Activated CD4-positive, alpha-beta T cell treated with anti-CD3 and anti-CD28 coated beads, Interleukin-2, amount 50 U/mL, for 4 hours (primary cell): Measurements from ENCODE around the gene NDUFA7.
"Not testable (repeated sequence)": the region's sequence is repeated elsewhere in the genome, so short reads cannot be mapped to it uniquely, and the experiment has no call there.

ENCODE experiments used
- DNase-seq, 2 experiments: peaks; one replicate each; pipeline ENCODE4 v3.0.0-alpha.2; 2020

The NDUFA7 gene

DNA sequence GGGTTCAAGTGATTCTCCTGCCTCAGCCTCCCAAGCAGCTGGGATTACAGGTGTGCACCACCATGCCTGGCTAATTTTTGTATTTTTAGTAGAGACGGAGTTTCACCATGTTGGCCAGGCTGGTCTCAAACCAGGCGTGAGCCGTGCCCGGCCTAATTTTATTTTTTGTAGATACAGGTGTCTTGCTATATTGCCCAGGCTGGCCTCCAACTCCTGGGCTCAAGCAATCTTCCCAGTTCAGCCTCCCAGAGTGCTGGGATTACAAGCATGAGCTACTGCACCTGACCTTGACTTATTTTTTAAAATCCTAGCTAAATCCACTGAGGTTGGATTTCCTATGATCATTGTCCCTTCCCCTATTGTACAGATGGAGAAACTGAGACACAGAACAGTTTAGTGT, 20.3 kb upstream of the NDUFA7 start:
- DNase-seq, result not testable (repeated sequence)

DNA sequence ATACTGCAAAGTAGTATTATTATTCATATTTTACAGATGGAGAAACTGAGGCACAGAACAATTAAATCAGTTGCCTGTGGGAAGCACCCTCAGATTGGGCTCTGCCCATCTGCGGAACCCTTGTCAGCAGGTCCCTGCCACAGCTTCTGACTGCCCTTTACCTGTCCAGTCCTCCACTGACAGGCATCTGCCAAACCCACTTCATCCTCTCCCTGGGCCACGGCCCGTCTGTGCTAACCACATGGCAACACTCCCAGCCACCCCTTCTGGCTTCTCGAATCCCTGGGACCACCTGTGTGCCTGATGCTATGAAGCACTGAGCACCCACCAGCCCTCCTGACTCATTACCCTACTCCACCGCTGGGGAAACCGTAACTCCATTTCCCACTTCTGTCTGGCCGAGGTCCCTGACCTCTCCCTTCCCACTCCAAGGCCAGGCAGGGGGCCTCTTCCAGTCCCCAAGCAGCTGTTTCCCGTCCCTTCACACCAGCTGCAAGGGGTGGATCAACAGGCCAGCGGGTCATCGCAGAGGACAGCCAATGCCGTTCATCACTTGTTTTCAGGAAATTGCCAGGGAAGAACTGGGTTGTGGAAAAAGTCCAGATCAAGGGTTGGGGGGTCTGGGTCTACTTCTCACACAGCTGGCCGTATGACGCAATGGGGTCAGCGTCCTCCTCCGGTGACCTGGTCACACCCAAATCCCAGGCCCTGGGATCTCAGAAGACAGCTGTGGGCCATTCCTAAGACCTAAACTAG, 19.3 kb upstream of the NDUFA7 start:
- DNase-seq, result no peak

DNA sequence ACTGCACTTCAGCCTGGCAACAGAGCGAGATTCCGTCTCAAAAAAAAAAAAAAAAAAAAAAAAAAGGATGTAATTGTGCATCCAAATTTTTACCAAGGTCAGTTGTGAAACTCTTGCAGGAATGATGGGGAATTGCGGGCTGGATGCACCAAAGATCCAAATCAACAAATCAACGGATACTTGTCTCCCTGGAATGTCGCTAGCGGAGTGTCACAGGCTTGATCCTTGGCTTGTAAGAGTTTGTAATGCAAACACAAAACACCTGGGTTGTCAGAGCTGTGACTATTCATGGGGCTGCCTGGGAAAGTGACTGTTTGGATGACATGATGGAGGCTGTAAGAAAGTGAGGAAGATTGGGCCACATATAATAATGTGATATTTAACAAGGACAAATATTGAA, 17.7 kb upstream of the NDUFA7 start:
- no peak for DNase-seq

DNA sequence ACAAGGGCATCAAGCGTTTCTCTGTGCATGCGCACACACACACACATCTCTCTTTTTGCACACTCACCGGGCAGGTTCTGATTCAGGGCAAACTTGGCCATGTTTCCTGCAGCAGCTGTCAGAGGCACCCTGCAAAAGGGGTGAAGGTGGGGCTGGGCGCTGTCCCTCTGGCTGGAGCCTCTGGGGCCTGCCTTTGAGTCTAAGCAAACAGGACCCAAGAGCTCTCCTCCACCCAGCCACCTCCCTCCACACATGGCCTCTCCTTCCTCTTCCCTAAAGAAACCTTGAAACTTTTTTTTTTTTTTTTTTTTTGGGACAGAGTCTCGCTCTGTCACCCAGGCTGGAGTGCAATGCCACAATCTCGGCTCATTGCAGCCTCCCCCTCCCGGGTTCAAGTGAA, 16.6 kb upstream of the NDUFA7 start:
- DNase-seq, result no peak

DNA sequence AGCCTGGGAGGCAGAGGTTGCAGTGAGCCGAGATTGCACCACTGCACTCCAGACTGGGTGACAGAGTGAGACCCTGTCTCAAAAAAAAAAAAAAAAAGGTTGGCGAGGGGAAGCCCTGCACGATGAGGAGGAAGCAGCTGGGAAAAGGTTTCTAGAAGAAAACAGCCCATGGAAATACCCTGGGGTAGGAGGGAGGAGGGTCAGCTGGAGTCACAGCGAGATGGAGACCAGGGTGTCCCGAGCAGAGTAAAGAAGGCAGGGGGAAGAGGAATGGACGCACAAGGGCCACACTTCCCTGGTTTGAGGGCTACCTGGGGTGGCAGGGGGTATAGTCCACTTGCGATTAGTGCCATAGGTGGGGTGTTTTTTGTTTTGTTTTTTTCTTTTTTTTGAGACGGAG, 15.5 kb upstream of the NDUFA7 start:
- DNase-seq, result no peak

DNA sequence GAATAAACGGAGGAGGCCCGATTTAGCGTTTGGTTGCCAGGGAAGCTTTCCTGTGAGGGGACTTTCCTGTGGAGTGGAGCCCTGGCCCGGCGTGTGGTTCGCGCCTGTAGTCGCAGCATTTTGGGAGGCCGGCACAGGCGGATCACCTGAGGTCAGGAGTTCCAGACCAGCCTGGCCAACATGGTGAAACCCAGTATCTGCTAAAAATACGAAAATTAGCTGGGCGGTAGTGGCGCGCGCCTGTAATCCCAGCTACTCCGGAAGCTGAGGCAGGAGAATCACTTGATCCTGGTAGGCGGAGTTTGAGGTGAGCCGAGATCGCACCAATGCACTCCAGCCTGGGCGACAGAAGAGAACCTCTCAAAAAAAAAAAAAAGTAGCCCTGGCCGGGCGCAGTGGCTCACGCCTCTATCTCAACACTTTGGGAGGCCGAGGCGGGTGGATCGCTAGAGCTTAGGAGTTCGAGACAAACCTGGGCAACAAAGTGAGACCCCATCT, 14.9 kb upstream of the NDUFA7 start:
- DNase-seq, result no peak

DNA sequence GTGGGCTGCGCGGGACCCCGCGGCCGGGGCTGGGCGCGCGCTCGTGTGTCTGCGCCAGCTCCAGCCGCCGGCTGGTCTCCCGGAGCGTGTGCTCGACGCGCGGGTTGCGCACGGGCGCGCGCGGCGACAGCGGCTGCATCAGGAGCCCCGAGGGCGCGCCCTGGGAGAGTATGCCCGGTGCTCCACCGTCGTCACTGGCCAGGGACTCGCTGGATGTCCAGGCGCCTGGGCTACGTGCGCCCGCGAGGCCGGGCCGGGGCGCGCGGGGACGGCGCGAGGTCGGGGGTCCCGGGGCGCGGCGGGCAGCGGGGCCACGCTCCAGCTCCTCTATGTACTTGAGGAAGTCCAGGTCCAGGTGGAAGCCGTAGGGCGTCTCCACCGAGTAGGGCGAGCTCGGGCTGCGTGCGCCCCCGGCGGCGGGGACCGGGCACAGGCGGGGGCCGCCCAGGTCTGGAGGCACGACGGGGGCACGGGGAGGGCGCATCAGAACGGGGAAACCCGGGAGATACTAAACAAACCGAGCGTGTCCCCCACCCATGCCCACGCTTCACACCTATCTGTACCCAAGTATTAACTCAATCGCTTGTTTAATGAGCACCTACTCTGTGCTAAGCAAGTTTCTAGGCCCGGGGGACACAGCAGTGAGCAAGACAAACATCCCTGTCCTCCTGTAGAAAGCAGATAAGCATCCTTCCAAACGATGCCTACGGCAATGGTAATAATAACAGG, 14.3 kb upstream of the NDUFA7 start:
- DNase-seq, result no peak

DNA sequence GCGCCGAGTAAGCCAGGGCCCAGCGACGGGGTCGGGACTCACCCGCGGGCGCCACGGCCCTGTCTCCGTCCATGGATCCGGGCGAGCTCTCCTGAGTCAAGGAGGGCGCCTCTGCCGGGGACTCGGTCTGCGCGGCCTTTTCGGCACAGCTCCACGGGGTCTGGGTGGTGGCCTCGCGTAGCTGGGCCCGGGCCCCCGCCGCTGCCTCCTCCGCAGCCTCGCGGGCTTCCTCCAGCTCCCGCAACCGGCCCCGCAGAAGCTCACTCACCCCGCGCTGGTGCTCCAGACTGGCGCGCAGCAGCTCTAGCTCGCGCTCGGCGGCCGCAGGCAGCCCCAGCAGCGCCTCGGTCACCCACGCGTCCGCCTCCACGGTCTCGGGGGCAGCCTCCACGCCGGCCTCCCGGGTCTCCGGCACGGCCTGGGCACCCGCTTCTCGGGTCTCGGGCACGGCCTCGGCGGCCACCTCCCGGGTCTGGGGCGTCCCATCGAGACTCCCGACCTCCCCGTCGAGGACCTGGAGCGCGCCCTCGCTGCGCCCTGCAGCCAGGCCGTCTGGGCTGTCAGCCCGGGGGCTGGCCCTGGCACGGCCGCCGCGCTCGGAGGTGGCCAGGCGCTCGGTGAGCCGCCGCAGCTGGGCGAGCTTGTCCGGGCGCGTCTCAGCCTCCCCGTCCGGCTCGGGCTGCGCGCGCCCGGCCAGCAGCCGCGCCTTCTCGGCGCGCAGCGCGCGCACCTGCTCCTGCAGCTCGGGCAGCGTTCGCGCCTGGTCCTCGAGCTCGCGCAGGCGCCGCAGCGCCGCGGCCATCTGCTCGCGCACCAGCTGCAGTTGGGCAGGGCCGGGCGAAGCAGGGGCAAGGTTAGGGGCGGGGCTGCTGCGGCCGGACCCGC, 13.5 kb upstream of the NDUFA7 start:
- no peak for DNase-seq

DNA sequence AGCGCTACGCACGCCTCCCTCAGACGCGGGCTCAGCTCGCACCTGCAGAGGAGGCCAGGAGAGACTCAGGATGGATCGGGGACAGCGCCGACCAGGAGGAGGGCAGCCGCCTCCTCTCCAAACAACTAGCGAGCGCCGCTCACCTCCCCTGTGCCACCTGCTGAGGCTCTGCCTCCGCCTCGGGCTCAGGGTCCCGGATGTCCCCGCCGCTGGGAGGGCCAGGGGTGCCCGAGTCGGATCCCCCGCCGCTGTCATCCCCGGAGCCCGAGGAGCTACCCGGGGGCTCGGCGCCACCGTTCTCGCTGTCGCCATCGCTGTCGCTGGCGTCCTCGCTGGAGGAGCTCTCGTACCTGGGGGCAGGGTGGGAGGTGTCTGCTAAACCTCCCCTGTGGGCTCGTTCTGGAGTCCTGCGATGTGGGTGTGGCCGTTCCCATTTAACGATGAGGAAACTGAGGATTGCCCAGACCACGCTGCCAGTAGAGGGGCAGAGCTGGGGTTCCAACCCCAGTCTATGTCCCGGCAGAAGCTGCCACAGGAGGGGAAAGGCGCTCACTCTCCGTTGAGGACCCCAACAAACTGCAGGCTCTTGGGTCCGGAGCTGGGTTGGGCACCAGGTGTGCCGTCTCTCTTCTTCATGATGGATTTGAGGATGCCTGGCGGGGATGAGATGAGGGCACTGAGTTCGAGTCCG, 12.7 kb upstream of the NDUFA7 start:
- no peak for DNase-seq

DNA sequence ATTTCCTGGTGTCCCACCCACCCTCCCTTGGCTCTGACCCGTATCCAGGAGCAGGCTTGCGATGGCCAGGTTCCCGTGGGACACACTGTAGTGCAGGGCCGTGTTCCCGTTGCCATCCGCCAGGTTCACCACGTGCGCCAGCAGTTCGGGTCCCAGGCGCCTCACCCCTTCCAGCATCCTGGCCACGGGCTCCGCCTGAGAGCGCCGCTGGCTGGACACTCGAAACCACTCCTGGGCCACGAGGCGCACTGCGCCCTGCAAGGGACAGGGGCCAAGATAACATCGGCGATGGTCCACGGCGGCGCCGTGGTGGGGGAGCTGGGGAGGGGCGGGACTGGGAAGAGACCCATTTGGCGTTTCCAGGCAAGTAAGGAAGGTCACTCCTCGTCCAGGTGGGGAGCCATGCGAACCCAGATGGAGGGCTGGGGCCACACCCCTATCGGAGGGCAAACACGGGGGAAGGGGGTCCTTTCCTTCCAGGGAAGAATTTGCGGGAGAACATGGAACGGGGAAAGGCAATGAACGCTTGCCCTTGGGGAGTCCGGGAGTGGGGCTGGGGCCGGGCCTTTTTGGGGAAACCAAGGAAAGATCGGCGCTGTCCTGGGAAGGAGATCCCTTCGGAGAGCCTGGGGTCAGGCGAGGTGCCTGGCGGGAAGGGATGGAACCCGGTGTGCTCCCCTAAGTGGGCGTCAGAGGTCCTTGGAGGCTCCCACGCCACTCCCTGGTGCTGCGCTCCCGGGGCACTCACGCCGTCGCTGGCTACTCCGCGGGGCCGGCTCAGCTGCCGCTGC, 12.0 kb upstream of the NDUFA7 start:
- no peak for DNase-seq

DNA sequence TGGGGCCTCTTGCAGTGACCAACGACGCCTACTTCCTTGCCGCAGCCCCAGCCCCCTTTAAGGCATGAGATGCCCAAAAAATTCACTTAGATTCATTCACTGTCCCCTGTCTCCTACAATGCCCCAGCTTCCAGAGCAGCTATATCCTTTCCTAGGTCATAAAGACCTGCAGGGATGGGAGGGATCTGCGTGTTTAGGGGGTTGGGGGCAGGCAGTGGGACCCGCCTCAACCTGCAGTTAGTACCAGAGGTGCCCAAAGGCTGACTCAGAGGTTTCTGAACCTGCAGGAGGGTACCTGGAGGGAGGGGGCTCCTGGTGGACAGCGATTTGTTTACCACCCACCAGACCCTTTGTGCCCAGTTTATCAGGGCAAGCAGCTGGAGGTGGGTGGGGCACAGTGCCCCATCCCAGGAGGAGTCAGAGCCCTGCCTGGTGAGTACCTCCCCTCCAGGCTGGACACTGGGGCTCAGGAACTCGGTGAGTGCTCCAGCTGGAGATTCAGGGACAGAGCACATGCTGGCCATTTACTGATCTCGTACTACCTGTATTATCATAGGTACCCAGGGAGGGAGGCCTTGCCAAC, 10.2 kb upstream of the NDUFA7 start:
- DNase-seq, result no peak

DNA sequence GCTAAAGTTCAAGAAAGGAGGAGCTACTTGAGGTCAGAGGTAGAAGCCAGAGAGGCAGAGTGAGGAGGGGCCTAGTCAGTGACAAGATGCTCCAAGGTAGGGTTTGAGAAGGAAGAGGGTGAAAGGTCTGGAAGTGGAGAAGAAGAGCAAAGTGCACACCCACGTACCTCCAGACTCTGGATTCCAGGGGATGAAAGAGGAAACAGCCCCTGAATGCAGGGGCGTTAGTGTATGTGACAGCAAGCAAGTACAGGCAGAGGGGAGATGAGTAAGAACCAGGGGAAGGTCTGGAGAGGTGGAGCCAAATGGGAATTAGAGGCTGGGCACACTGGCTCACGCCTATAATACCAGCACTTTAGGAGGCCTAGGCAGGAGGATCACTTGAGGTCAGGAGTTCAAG, 8.8 kb upstream of the NDUFA7 start:
- no peak for DNase-seq

DNA sequence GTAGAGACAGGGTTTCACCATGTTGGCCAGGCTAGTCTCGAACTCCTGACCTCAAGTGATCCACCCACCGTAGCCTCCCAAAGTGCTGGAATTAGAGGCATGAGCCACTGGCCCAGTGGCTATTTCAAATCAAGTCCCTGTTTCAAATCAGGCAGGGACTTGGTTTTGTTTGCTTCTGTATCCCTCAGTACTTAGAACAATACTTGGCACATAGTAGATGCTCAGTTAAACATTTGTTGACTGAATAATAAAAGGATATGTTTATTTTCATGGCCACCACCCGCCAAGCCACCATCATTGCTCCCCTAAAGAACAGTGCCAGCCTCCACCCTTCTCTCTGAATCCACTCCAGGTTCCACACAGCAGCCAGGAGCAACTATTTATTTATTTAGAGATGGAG, 4.3 kb upstream of the NDUFA7 start:
- DNase-seq, result no peak

DNA sequence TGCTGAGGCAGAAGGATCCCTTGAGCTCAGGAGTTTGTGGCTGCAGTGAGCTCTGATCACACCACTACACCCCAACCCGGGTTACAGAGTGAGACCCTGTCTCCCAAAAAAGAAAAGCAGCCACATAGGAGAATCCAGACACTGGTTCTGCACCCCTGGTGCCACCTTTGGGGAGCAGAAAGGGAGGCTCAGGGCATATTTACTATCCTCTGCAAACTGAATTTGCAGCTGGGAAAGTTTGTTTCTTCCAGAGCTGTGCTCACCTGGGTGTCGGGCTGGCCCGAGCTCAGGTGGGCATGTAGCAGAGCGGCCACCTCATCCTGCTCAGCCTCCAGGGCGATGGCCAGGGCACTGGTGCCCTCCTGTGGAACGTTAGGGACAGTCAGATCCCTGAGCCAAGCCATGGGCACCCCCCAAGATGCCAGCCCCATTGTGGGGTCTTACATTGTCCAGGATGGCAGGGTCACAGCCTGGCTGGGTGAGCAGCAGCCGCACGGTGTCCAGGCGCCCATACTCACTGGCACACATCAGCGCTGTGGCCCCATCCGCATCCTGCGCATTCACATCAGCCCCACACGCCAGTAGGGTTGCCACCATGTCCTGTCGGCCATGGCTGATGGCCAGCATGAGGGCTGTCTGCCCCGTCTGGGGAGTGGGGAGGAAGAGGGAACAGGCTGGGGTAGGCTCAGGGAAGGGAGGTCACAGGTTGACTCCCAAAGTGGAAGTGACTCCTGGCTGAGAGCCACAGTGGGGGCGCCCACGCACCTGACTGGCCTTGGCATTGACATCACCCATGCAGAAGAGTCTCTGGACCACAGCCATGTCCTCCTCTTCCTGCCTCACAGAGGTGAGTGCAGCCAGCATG, 3.2 kb upstream of the NDUFA7 start:
- DNase-seq, result no peak

DNA sequence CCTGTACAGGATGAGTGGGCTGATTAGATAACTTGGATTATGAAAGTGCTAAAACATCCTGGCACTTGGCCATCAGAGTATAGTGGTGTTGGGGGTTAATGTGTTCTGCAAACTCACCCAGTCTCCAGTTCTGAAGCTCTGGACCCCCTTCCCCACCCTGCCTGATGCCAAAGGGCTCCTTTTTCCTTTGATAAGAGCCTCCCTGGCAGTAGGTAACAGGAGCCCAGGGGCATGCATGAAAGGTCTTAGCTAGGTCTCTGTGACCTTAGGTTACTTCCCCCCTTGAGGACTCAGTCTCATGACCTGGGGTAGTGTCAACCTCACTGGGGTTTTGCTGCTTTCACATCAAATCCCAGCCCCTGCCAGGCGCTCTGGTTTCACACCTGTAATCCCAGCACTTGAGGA, 2.6 kb upstream of the NDUFA7 start:
- no peak for DNase-seq

DNA sequence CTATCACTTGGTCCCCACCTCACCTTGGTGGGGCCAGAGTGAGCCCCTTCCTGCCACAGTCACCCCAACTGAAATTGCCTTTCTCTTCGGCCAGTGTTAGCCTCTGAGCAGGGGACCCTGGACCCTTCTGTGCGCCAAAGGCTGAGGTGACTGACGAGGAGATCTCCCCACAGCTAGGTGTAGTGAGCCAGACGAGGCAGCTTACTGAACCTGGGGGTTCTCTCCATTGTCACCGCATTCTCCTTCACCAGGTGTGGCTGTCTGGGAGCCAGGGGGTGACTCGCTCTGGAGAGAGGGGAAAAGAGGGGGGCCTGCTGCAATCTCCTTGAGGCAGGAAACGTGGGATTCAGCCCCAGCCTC, 1.4 kb upstream of the NDUFA7 start:
- no peak for DNase-seq

DNA sequence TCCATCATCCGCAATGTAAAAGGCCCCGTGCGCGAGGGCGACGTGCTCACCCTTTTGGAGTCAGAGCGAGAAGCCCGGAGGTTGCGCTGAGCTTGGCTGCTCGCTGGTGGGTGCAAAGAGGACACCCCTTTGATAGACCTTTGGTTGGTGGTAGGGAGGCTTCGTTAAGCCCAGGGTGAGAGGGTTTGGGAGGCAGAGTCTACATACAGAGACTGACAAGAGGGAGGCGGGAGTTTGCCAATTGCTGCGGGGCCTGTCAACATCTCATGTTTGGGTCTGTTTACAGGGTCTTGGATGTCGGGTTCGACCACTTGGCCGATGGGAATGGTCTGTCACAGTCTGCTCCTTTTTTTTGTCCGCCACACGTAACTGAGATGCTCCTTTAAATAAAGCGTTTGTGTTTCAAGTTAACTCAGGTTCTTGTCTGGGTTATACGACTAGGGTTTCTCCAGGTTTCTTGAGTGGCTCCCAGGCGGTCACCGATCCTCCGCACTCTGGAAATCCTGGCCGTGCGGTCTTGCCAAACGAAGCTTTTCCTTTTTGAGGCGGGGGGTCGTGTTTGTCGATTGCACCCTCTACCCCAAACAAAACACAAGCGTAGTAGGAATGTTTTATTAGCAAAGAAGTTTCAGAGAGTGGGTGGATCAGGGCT, 937 bp upstream of the NDUFA7 start:
- DNase-seq, result no peak

DNA sequence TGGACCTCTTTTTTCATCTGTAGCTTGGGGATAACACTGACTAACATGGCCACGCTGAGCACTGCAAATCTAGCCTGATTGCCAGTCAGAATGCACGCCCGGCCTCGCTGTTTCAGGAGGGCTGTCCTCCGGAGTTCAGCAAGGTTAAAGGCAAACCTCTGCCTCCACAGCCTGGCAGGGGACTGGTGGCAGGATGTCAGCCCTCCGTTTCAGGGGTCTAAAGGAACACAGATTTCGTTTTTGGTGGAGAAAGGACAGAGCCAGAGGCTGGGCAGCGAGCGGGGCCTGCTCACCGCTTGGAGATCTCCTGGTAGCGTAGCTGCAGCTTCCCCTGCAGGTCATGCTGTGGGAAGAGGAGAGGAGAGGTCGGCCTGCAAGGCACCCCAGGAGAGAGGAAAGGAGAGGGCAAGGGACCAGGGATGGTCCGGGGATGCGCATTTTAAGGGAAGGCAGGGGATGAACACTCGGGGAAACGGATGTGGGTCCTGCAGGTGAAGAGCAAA, 560 bp downstream of the NDUFA7 start:
- DNase-seq, result peak in 1 of 2 experiments; percentile 2

DNA sequence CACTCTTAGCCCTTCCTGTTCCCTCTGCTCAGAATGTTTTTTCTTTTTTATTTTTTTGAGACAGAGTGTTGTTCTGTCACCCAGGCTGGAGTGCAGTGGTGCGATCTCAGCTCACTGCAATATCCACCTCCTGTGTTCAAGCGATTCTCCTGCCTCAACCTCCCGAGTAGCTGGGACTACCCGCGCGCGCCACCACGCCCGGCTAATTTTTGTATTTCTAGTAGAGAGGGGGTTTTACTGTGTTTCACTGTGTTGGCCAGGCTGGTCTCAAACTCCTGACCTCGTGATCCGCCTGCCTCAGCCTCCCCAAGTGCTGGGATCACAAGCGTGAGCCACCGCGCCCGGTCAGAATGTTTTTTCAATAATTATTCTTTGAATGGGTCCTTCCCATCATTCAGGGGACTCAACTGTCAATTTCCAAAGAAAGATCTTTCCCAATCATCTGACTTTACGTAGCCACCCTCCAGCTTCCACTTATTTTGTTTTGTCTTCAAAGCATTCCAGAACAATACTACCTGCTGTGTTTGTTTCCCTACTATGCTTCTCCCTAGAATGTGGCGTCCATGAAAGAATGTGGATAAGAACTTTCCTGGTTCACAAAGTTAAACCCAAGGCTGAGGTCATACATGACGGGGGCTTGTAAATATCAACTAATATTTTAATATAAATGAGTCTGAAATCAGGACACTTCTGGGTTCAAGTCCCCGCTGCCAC, 1.2 kb downstream of the NDUFA7 start:
- no peak for DNase-seq
